ENCODE measurements around the gene FBXW7. TPM values are rescaled to one million over a fixed set of nuclear protein-coding genes. Genes with fewer than 3 reads are reported as not detected.

The FBXW7 gene
- total RNA-seq, 1 experiment from 2014 or later, result 33.5 TPM

- no peak for TF ChIP-seq EZH2 (IDR thresholded peaks at IDR 0.05; ENCODE audit: borderline replicate concordance, low read depth, low read length, poor library complexity, severe bottlenecking)
- TF ChIP-seq, protein P1, sequence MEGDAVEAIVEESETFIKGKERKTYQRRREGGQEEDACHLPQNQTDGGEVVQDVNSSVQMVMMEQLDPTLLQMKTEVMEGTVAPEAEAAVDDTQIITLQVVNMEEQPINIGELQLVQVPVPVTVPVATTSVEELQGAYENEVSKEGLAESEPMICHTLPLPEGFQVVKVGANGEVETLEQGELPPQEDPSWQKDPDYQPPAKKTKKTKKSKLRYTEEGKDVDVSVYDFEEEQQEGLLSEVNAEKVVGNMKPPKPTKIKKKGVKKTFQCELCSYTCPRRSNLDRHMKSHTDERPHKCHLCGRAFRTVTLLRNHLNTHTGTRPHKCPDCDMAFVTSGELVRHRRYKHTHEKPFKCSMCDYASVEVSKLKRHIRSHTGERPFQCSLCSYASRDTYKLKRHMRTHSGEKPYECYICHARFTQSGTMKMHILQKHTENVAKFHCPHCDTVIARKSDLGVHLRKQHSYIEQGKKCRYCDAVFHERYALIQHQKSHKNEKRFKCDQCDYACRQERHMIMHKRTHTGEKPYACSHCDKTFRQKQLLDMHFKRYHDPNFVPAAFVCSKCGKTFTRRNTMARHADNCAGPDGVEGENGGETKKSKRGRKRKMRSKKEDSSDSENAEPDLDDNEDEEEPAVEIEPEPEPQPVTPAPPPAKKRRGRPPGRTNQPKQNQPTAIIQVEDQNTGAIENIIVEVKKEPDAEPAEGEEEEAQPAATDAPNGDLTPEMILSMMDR (conservative IDR thresholded peaks at IDR 0.05; ENCODE audit: low read depth, low read length), result no peak
- no peak overlapping the region for H3K4me3 ChIP-seq (ENCODE audit: low read depth, low read length, poor library complexity, severe bottlenecking)
- H3K4me1 ChIP-seq (ENCODE audit: insufficient read depth, low read length, poor library complexity, severe bottlenecking), result peaks cover 24% of the 10 kb centered on the region
- intact Hi-C loops (cut with micrococcal nuclease; ENCODE audit: unreplicated experiment), result no loop called here
- ChIA-PET POLR2A (ENCODE audit: low non-redundant PET) (interaction anchor here (0.6 kb wide), 1 partner anchor 14 kb away, joined by 3 read pairs; no protein-coding TSS in a partner anchor), CTCF (no interaction called here)
- H3K9me3 ChIP-seq (ENCODE audit: low read depth, low read length, poor library complexity, severe bottlenecking), result no peaks in the 10 kb centered on the region
- H3K27me3 ChIP-seq (replicated peaks; ENCODE audit: insufficient read depth, low read depth, low read length, poor library complexity), result no peaks in the 10 kb centered on the region
- no peak for DNase-seq (ENCODE audit: low spot score)
- BruUV-seq (replicated peaks), result no TSS peak
- H3K36me3 ChIP-seq (ENCODE audit: insufficient read depth, low read length, poor library complexity, severe bottlenecking), result no peaks in the 10 kb centered on the region
- H3K27ac ChIP-seq (ENCODE audit: low read depth, low read length, poor library complexity, severe bottlenecking), result no peak overlapping the region
Observed at GRCh38 chr4:152510349-152511147, 25.3 kb downstream of the FBXW7 start.

GRCh38 chr4:152509595-152510225 lies 26.2 kb downstream of the FBXW7 start:
- H3K36me3 ChIP-seq (ENCODE audit: insufficient read depth, low read length, poor library complexity, severe bottlenecking), result no peaks in the 10 kb centered on the region
- no peaks in the 10 kb centered on the region for H3K27me3 ChIP-seq (replicated peaks; ENCODE audit: insufficient read depth, low read depth, low read length, poor library complexity)
- TF ChIP-seq EZH2 (IDR thresholded peaks at IDR 0.05; ENCODE audit: borderline replicate concordance, low read depth, low read length, poor library complexity, severe bottlenecking), result no peak
- TF ChIP-seq, protein P1 (conservative IDR thresholded peaks at IDR 0.05; ENCODE audit: low read depth, low read length), result no peak
- H3K9me3 ChIP-seq (ENCODE audit: low read depth, low read length, poor library complexity, severe bottlenecking), result no peaks in the 10 kb centered on the region
- BruUV-seq (replicated peaks), result no TSS peak
- H3K4me1 ChIP-seq (ENCODE audit: insufficient read depth, low read length, poor library complexity, severe bottlenecking), result peaks cover 16% of the 10 kb centered on the region
- ChIA-PET POLR2A (ENCODE audit: low non-redundant PET) (no interaction called here), CTCF (no interaction called here)
- intact Hi-C loops (cut with micrococcal nuclease; ENCODE audit: unreplicated experiment), result no loop called here
- H3K27ac ChIP-seq (ENCODE audit: low read depth, low read length, poor library complexity, severe bottlenecking), result peak overlapping the region; percentile 2
- DNase-seq (ENCODE audit: low spot score), result no peak
- no peak overlapping the region for H3K4me3 ChIP-seq (ENCODE audit: low read depth, low read length, poor library complexity, severe bottlenecking)

DNA sequence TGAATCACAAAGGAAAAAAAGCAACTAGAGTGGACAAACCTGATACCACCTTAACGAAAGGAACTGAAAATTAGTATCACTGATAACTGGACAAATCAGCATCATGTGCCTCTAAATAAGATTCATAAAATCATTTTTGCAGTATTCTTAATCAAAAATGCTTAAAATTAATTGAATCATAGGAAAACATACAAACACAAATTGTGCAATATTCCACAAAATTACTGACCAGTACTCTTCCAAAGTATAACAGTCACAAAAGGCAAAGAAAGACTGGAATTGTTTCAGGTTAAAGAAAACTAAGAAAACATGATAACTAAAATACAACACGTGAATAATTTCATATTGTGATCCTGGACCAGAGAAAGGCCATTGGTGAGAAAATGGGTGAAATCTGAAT lies 27.1 kb downstream of the FBXW7 start:
- POLR2A ChIA-PET (ENCODE audit: low non-redundant PET), result no interaction called here
- no TSS peak for BruUV-seq (replicated peaks)
- Histone ChIP-seq H3K27me3 (replicated peaks; ENCODE audit: insufficient read depth, low read depth, low read length, poor library complexity) (no peaks in the 10 kb centered on the region), H3K4me1 (ENCODE audit: insufficient read depth, low read length, poor library complexity, severe bottlenecking) (peaks cover 13% of the 10 kb centered on the region), H3K36me3 (ENCODE audit: insufficient read depth, low read length, poor library complexity, severe bottlenecking) (no peaks in the 10 kb centered on the region), H3K9me3 (ENCODE audit: low read depth, low read length, poor library complexity, severe bottlenecking) (no peaks in the 10 kb centered on the region), H3K4me3 (ENCODE audit: low read depth, low read length, poor library complexity, severe bottlenecking) (no peak overlapping the region), H3K27ac (ENCODE audit: low read depth, low read length, poor library complexity, severe bottlenecking) (no peak overlapping the region)
- CTCF ChIA-PET, result no interaction called here
- no peak for TF ChIP-seq EZH2 (IDR thresholded peaks at IDR 0.05; ENCODE audit: borderline replicate concordance, low read depth, low read length, poor library complexity, severe bottlenecking)
- TF ChIP-seq, protein P1 (conservative IDR thresholded peaks at IDR 0.05; ENCODE audit: low read depth, low read length), result no peak
- intact Hi-C loops (cut with micrococcal nuclease; ENCODE audit: unreplicated experiment), result no loop called here
- DNase-seq (ENCODE audit: low spot score), result no peak
